Measurements from ENCODE around the gene PGR.
"Not testable (repeated sequence)": the region's sequence is repeated elsewhere in the genome, so short reads cannot be mapped to it uniquely, and the experiment has no call there.

The PGR gene

DNA sequence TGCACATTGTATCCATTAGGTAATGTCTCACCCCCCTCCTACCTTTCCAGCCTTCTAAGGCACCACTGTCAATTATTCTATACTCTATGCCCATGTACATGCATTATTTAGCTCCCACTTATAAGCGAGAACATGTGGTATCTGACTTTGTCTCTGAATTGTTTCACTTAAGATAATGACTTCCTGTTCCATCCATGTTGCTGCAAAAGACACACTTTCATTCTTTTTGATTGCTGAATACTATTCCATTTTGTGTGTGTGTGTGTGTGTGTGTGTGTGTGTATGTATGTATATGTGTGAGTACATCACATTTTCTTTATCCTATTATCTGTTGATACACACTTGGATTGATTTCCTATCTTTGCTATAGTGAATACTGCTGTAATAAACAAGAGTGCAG lies 84.2 kb downstream of the PGR start:
- H3K36me3 Mint-ChIP-seq (ENCODE audit: low read depth), result no peaks in the 10 kb centered on the region
- H3K4me1 Mint-ChIP-seq (ENCODE audit: low read depth), result no peaks in the 10 kb centered on the region
- no peak overlapping the region for H3K4me3 Mint-ChIP-seq
- H3K27me3 Mint-ChIP-seq, result no peaks in the 10 kb centered on the region
- H3K27ac Mint-ChIP-seq, result no peak overlapping the region
- H3K9me3 Mint-ChIP-seq, result peaks cover 6% of the 10 kb centered on the region

GRCh38 chr11:101043940-101044339 lies 85.7 kb downstream of the PGR start:
- Mint-ChIP-seq H3K27ac (no peak overlapping the region), H3K4me1 (ENCODE audit: low read depth) (no peaks in the 10 kb centered on the region), H3K4me3 (no peak overlapping the region), H3K36me3 (ENCODE audit: low read depth) (no peaks in the 10 kb centered on the region), H3K27me3 (no peaks in the 10 kb centered on the region), H3K9me3 (peaks cover 6% of the 10 kb centered on the region)

DNA sequence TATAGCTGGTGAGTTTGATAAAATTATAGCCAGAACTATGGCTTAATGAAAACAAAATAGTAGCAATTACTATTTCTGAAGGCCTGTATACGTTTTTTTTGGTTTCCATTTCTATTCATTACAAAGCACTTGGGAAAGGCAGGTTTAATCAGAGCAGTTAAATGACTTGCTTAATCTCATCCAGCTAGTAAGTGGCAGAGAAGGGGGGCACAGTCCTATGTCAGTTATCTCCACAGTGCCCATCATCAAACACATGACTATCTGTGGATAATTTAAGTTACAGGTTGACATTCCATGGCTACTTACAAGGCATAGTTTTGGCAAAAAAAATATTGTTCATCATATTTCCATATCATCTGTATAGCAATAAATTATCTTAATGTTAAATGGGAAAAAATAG lies 93.7 kb downstream of the PGR start:
- H3K4me1 Mint-ChIP-seq (ENCODE audit: low read depth), result no peaks in the 10 kb centered on the region
- no peak overlapping the region for H3K4me3 Mint-ChIP-seq
- H3K36me3 Mint-ChIP-seq (ENCODE audit: low read depth), result no peaks in the 10 kb centered on the region
- peaks cover 4% of the 10 kb centered on the region for H3K9me3 Mint-ChIP-seq
- H3K27ac Mint-ChIP-seq, result no peak overlapping the region
- no peaks in the 10 kb centered on the region for H3K27me3 Mint-ChIP-seq

DNA sequence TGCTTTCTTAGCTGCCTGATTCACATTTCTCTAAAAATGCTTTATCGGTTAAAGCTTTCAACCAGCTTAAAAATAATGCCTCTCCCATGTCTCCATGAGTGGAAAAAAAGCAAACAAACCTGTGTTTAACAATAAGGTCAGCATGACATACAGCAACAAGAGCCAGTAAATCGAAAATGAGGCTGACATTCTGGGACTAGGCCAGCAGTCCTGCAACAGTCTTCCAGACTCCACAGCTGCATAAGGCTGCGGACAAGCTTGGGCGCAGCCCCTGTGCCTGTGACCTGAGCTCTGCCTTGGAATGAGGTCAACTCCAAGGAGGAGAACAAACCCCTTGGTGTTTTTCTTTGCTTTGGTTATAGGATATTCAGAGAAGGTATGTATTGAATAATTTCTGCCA lies 95.5 kb downstream of the PGR start:
- no peak overlapping the region for H3K4me3 Mint-ChIP-seq
- H3K36me3 Mint-ChIP-seq (ENCODE audit: low read depth), result no peaks in the 10 kb centered on the region
- H3K4me1 Mint-ChIP-seq (ENCODE audit: low read depth), result no peaks in the 10 kb centered on the region
- peaks cover 4% of the 10 kb centered on the region for H3K9me3 Mint-ChIP-seq
- no peak overlapping the region for H3K27ac Mint-ChIP-seq
- no peaks in the 10 kb centered on the region for H3K27me3 Mint-ChIP-seq

DNA sequence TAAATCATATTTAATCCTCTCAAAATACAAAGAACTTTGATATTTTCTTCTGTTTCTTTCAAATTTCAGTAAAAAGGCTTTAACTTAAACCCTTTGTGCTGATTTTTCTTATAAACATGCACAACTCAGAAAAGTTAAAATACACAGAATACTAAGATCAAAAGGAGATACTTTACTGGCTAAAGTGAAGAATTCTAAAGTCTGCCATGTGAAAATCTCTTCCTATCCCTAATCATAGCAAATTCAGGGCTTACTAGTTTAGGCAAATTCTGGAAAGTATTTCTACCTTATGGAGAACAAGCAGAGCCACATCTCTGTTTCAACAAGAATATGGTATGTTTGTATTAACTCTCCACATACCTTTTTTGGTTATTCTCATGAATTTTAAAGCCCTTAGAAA lies 96.6 kb downstream of the PGR start:
- Mint-ChIP-seq H3K4me1 (ENCODE audit: low read depth) (no peaks in the 10 kb centered on the region), H3K27ac (no peak overlapping the region), H3K9me3 (peaks cover 4% of the 10 kb centered on the region), H3K36me3 (ENCODE audit: low read depth) (no peaks in the 10 kb centered on the region), H3K4me3 (no peak overlapping the region), H3K27me3 (no peaks in the 10 kb centered on the region)

GRCh38 chr11:101031713-101032112 lies 97.9 kb downstream of the PGR start:
- Mint-ChIP-seq H3K9me3 (no peaks in the 10 kb centered on the region), H3K27ac (no peak overlapping the region), H3K4me1 (ENCODE audit: low read depth) (no peaks in the 10 kb centered on the region), H3K36me3 (ENCODE audit: low read depth) (no peaks in the 10 kb centered on the region), H3K27me3 (no peaks in the 10 kb centered on the region), H3K4me3 (no peak overlapping the region)

GRCh38 chr11:101030692-101031091 lies 98.9 kb downstream of the PGR start:
- no peaks in the 10 kb centered on the region for H3K36me3 Mint-ChIP-seq (ENCODE audit: low read depth)
- no peaks in the 10 kb centered on the region for H3K27me3 Mint-ChIP-seq
- no peaks in the 10 kb centered on the region for H3K9me3 Mint-ChIP-seq
- H3K27ac Mint-ChIP-seq, result no peak overlapping the region
- no peak overlapping the region for H3K4me3 Mint-ChIP-seq
- no peaks in the 10 kb centered on the region for H3K4me1 Mint-ChIP-seq (ENCODE audit: low read depth)

- no peaks in the 10 kb centered on the region for H3K4me1 Mint-ChIP-seq (ENCODE audit: low read depth)
These were observed 99.6 kb downstream of the PGR start for GRCh38 chr11:101030015-101030414.

DNA sequence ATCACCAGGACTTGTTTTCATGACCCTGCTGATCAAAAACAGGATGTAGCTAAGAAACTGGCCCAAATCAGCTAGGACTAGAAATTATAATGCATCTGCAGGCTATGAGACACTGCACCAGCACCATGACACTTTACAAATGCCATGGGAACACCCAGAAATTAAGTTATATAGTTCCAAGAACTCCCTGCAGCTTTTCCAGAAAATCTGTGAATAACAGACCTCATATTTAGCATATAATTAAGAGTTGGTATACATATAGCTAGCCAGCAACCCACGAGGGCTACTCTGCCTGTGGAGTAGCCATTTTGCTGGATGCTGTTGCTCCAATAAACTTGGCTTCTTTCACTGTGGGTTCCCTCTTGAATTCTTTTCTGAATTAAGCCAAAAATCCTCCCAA lies 101.0 kb downstream of the PGR start:
- H3K4me3 Mint-ChIP-seq, result no peak overlapping the region
- no peaks in the 10 kb centered on the region for H3K36me3 Mint-ChIP-seq (ENCODE audit: low read depth)
- no peaks in the 10 kb centered on the region for H3K4me1 Mint-ChIP-seq (ENCODE audit: low read depth)
- no peak overlapping the region for H3K27ac Mint-ChIP-seq
- no peaks in the 10 kb centered on the region for H3K27me3 Mint-ChIP-seq
- H3K9me3 Mint-ChIP-seq, result no peaks in the 10 kb centered on the region

More at GRCh38 chr11:101030015-101030414, 99.6 kb downstream of the PGR start:
- Mint-ChIP-seq H3K27me3 (no peaks in the 10 kb centered on the region), H3K9me3 (no peaks in the 10 kb centered on the region), H3K36me3 (ENCODE audit: low read depth) (no peaks in the 10 kb centered on the region), H3K4me3 (no peak overlapping the region), H3K27ac (no peak overlapping the region)

GRCh38 chr11:101022256-101022655 lies 107.4 kb downstream of the PGR start:
- H3K36me3 Mint-ChIP-seq (ENCODE audit: low read depth), result no peaks in the 10 kb centered on the region
- H3K9me3 Mint-ChIP-seq, result no peaks in the 10 kb centered on the region
- no peak overlapping the region for H3K4me3 Mint-ChIP-seq
- no peaks in the 10 kb centered on the region for H3K27me3 Mint-ChIP-seq
- no peak overlapping the region for H3K27ac Mint-ChIP-seq
- H3K4me1 Mint-ChIP-seq (ENCODE audit: low read depth), result no peaks in the 10 kb centered on the region

DNA sequence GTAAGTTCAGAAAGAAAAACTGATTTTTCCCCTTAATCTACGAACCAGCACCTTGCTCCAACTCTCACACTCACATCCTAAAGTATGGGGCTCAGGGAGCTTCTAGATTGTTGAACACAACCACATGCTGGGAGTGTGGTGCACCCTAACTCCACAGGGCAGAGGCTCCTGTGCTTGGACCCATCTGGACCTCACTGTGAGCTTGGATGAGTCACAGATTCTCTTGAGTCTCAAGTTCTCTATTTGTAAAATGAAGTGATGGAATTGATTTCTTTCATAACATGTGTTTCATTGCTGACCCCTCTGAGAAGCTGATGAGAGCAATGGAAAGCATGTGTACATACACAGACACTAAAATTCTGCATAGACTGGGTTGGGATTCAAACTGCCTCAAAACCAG lies 109.7 kb downstream of the PGR start:
- no peak overlapping the region for H3K27ac Mint-ChIP-seq
- H3K4me3 Mint-ChIP-seq, result no peak overlapping the region
- no peaks in the 10 kb centered on the region for H3K36me3 Mint-ChIP-seq (ENCODE audit: low read depth)
- no peaks in the 10 kb centered on the region for H3K27me3 Mint-ChIP-seq
- no peaks in the 10 kb centered on the region for H3K9me3 Mint-ChIP-seq
- no peaks in the 10 kb centered on the region for H3K4me1 Mint-ChIP-seq (ENCODE audit: low read depth)

DNA sequence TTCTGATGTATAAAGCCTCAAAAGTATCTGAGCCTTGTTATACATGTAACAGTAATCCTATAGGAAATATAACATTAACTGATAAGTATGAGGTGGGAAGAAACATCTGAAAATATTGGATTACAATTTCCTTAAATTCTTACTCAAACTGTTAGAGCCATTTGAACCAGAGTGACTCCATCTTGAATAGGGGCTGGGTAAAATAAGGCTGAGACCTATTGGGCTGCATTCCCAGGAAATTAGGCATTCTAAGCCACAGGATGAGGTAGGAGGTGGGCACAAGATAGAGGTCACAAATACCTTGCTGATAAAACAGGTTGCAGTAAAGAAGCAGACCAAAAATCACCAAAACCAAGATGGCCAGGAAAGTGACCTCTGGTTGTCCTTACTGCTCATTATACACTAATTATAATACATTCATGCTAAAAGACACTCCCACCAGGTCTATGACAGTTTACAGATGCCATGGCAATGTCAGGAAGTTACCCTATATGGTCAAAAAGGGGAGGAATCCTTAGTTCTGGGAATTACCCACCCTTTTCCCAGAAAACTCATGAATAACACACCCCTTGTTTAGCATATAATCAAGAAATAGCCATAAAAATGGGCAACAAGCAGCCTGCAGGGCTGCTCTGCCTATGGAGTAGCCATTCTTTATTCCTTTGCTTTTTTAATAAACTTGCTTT lies 114.9 kb downstream of the PGR start:
- H3K4me3 Mint-ChIP-seq, result no peak overlapping the region
- H3K27me3 Mint-ChIP-seq, result no peaks in the 10 kb centered on the region
- no peaks in the 10 kb centered on the region for H3K4me1 Mint-ChIP-seq (ENCODE audit: low read depth)
- no peaks in the 10 kb centered on the region for H3K9me3 Mint-ChIP-seq
- H3K36me3 Mint-ChIP-seq (ENCODE audit: low read depth), result no peaks in the 10 kb centered on the region
- H3K27ac Mint-ChIP-seq, result no peak overlapping the region

- H3K4me1 Mint-ChIP-seq (ENCODE audit: low read depth); H3K9me3 Mint-ChIP-seq; H3K27ac Mint-ChIP-seq; H3K36me3 Mint-ChIP-seq (ENCODE audit: low read depth); H3K4me3 Mint-ChIP-seq; H3K27me3 Mint-ChIP-seq: not testable (repeated sequence)
These were observed 115.9 kb downstream of the PGR start for GRCh38 chr11:101013702-101014101.

DNA sequence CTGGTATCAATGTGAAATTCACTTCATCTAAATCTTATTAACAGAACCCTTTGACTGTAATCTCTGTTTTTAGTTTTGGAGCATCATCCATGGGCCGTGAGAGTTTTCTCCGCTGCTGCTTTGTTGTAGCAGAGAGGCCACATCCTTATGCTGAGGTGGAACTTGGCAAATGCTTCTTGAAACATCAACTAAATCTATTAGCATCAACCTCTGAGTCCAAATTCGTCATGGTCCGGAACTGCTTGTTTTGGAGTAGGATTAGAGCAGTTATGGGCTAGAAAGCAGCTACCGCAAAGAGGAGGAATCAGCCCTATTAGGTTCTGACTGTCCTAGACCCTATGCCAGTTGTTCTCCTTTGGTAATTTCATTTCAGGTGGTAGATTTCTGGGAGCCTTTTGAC lies 117.7 kb downstream of the PGR start:
- Mint-ChIP-seq H3K9me3 (no peaks in the 10 kb centered on the region), H3K27ac (no peak overlapping the region), H3K36me3 (ENCODE audit: low read depth) (no peaks in the 10 kb centered on the region), H3K4me3 (no peak overlapping the region), H3K27me3 (no peaks in the 10 kb centered on the region), H3K4me1 (ENCODE audit: low read depth) (no peaks in the 10 kb centered on the region)

GRCh38 chr11:101010899-101011298 lies 118.7 kb downstream of the PGR start:
- Mint-ChIP-seq H3K9me3 (no peaks in the 10 kb centered on the region), H3K36me3 (ENCODE audit: low read depth) (no peaks in the 10 kb centered on the region), H3K27me3 (no peaks in the 10 kb centered on the region), H3K4me1 (ENCODE audit: low read depth) (no peaks in the 10 kb centered on the region), H3K4me3 (no peak overlapping the region), H3K27ac (no peak overlapping the region)

GRCh38 chr11:101009690-101010055 lies 119.9 kb downstream of the PGR start:
- H3K9me3 Mint-ChIP-seq, result no peaks in the 10 kb centered on the region
- no peaks in the 10 kb centered on the region for H3K27me3 Mint-ChIP-seq
- H3K36me3 Mint-ChIP-seq (ENCODE audit: low read depth), result no peaks in the 10 kb centered on the region
- H3K27ac Mint-ChIP-seq, result no peak overlapping the region
- no peak overlapping the region for H3K4me3 Mint-ChIP-seq
- no peaks in the 10 kb centered on the region for H3K4me1 Mint-ChIP-seq (ENCODE audit: low read depth)
